GM04503 (cell line): ENCODE measurements around the gene PLS3.

Experiments used
- DNase-seq: peaks from one replicate; pipeline ENCODE4 v3.0.0-alpha.2; 2012; ENCODE audit warnings: low read depth

PLS3 gene

DNA sequence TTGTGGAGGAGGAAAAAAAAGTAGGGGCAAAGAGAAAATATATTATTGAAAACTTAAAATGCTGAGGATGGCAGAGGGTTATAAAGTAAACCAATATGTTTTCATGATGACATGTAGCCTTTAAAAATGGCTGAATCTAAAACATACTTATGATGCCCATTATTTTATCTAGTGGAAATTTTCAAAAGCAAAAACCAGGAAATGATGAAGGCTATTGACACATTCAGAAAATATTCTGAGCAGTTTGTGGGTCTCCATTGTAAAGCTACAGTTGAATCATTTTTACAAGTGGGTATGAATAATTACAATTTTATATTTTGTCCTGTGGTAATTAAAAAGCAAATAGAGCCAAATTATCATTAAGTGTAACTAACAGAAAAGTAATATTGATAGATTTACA lies 10.7 kb downstream of the PLS3 start:
- no peak for DNase-seq

DNA sequence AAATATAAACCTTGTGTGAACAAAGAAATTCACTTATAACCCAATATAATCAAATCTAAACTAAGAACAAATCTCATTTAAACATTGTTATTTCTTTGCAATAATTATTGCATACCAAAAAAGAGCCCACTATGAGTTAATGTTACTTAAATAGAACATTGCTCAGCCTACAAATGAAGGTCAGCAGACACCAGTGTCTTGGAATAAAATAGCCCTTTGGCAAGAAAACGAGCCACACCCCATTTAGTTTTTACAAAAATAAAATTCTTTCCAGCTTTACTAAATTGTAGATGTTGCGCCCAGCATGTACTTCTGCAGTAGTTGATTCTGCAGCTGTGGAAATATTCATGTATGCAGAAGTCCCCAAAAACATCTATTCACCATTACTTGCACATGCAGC lies 12.2 kb downstream of the PLS3 start:
- no peak for DNase-seq

DNA sequence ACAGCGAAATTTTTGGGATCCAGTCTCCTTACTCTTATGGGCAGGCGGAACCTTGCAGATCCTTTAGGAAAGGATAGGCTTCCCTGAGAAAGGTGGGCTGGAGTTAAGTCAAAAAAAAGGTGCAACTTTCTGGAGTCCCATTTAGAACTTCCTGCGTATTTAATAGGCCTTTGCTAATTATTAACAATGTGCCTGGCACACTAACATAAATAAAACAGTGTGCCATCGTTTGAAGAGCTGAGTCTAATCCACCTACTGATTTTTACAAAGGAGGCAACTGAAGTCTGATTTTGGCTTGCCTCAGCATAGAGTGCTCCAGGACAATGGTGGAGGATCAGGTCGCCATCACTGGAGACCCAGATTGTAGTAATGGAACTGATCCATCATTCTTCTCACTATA lies 15.7 kb downstream of the PLS3 start:
- DNase-seq, result no peak

DNA sequence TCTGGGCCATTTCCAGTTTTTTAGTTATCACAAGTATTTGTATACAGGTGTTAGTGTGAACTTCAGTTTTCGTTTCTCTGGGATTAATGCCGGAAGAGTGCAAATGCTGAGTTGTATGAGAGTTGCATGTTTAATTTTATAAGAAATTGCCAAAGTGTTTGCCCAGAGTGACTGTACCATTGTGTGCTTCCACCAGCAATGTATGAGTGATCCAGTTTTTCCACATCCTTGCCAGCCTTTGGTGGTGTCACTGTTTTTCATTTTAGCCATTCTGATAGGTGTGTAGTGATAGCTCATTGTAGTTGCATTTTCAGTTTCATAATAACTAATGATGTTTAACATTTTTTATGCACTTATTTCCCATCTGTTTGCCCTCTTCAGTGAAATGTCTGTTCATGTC lies 18.4 kb downstream of the PLS3 start:
- DNase-seq, result no peak

DNA sequence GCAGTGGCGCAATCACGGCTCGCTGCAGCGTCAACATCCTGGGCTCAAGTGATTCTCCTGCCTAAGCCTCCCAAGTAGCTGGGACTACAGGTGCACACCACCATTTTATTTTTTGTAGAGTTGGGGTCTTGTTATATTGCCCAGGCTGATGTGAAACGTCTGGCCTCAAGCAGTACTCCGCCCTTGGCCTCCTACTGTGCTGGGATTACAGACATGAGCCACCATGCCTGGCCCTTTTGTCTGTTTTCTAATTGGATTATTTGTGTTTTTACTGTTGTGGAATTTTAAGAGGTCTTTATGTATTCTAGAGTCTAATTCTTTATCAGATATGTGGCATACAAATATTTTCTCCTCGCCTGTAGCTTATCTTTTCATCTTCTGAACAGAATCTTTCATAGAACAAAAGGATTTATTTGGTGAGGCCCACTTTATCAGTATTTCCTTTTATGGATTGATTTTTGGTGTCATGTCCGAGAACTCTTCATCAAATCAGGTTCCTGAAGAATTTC lies 18.9 kb downstream of the PLS3 start:
- DNase-seq, result no peak

GRCh38 chrX:115581759-115582615 lies 21.0 kb downstream of the PLS3 start:
- no peak for DNase-seq

- DNase-seq, result no peak
Measured at GRCh38 chrX:115582616-115583495, 21.9 kb downstream of the PLS3 start.

DNA sequence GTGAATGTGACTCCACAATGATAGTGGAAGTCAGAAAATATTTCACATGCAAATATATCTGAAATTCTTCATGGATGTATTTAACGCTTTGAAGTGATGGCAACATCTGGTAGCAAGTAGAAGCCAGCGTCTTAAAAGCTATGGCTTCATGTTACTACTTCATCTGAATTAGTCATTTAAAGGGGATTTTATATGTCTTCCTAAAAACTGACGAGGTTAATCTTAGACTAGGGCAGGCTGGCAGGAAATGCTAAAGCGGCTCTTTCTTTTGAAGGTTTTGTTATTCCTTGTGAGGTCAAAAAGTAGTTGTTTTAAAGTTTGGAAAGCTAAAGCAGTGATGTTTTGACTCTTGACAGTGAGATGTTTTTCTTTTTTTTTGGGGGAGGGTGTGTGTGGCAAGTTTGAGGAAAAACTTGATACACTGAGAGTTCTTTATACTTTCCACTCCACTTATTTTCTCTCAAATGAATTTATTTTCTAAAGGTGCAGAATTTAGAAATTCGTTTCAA lies 22.6 kb downstream of the PLS3 start:
- DNase-seq, result no peak

DNA sequence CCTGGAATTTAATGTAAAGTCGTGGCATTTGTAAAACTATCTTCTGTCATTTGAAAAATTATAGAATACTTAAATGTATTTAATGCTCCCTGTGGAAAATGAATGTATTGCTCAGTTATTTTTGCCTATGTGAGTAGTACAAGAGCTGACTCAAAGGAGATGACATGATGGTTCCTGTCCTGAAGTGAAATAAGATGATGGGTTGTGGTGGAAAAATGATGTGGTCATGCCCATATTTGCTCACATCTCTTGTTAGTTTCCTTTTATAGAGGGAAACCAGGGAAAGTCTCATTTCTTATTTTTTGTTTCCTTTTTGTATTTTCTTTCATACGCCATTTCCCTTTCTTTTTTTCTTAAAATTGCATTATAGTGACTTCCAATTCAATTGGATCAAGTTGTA lies 23.7 kb downstream of the PLS3 start:
- DNase-seq, result no peak

- no peak for DNase-seq
Measured at GRCh38 chrX:115588179-115588578, 27.2 kb downstream of the PLS3 start.

GRCh38 chrX:115589419-115589818 lies 28.4 kb downstream of the PLS3 start:
- no peak for DNase-seq

DNA sequence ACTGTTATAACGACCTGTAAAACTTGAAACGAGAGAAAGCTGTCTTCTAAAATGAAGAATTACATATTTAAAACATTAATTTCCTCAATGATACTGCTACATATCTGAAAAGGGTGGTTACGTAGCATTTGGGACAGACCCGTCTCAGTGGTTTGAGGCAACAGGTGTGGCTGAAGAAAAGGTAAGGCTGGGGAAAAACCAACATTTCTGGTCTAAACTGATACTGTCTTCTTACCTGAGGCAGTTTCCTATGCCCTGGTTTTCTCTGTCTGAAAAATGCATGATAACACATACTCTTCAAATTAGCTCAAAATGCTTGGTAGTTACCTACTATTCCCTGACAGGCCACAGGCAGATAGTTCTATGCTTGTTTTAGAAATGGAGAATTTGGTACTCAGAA lies 30.4 kb downstream of the PLS3 start:
- no peak for DNase-seq

- no peak for DNase-seq
Measured at GRCh38 chrX:115591856-115592842, 31.2 kb downstream of the PLS3 start.

DNA sequence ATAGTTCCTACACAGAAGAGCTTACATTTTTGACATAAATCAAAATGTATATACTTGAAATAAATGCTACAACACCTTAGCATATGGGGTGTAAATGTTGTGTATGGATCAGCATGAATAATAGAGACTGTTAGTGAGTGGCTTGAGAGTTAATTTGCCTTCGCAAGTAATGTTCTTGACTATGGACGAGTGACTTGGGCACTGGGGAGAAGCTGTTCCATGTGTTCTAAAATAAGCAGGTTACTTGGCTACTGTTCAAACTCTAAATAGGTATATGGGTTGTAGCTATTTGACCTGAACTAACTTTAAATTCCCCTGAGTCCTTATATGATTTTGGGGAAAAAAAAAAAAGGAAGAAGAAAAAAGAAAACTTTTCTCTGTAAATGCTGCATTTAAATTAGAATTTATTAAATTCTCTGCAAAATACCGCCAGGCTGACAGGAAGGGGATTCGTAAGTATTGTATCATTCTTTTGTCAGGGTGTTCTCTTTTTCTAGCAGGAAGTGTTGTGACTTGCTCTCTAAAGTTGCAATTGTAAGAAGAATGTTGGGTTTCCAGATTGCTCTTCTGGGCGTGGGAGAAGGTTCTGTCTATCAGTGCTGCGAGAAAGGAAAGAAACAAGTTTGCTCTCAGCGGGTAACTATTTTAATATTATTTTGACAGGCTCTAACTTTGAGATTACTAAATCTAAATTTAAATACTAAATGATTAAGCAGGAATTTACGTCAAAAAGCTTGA lies 32.2 kb downstream of the PLS3 start:
- DNase-seq, result no peak

- DNase-seq, result no peak
Measured at GRCh38 chrX:115595049-115595448, 34.1 kb downstream of the PLS3 start.

DNA sequence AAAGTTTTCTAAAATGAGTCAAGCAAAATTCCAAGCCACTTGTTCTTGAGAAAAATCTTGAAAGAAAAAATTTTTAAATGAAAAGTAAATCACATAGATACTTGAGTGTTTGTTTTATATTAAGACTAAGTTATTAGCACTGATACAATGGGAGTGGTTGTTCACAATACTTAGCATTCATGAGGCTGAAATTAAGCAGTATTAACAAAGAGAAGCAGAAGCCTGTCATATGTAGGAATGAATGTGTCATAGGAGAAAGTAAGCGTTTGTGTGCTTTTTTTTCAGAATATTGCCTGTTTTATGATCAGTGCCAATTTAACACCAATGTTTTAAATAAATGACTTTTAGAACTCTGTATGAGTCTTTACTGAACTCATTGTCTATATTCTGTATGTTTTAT lies 37.6 kb downstream of the PLS3 start:
- DNase-seq, result no peak

GRCh38 chrX:115602308-115602707 lies 41.3 kb downstream of the PLS3 start:
- DNase-seq, result no peak

GRCh38 chrX:115602729-115603389 lies 41.9 kb downstream of the PLS3 start:
- DNase-seq, result no peak

DNA sequence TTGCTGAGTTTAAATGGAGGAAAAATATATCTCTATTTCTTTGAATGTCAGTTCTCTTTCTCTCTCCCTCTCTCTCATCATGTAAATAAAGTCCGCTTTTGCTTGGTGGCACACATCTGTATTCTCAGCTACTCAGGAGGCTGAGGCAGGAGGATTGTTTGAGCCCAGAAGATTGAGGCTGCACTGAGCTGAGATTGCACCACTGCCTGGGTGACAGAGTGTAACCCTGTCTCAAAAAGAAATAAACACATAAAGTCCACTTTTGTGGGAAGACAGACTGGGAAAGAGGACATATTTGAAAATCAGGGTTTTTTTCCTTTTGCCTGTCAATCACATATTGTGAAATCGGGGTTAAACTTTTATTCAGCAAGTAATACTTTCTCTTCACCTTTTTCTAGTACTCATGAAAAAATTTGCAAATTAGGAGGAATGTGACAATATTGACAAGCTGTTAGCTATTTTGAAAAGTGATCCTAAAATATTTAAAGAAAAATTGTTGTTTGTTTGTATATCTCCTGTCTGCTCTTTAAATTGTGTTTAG lies 42.6 kb downstream of the PLS3 start:
- DNase-seq, result no peak

DNA sequence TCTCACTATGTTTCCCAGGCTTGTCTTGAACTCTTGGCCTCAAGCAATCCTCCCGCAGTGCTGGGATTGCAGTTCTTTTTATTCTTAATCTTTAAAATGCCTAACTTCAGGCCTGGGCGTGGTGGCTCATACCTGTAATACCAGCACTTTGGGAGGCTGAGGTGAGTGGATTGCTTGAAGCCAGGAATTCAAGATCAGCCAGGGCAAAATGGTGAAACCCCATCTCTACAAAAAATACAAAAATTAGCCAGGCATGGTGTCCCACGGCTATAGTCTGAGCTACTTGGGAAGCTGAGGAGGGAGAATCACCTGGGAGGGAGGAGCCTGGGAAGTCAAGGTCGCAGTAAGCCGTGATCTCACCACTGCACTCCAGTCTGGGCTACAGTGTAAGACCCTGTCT lies 45.9 kb downstream of the PLS3 start:
- no peak for DNase-seq
